22Rv1 (cell line): ENCODE data around the gene ATP11A.
"Not testable (repeated sequence)": the region's sequence is repeated elsewhere in the genome, so short reads cannot be mapped to it uniquely, and the experiment has no call there.

Experiments used
- CTCF ChIP-seq: fragments of 450-650 bp; IDR thresholded peaks from 2 replicates; pipeline ENCODE4 v1.5.1; 2017; ENCODE audit warnings: mild to moderate bottlenecking
- ZFX ChIP-seq: fragments of 450-650 bp; IDR thresholded peaks from 2 replicates; pipeline ENCODE4 v1.6.1; 2017; ENCODE audit warnings: antibody characterized with exemption, borderline replicate concordance

- not testable (repeated sequence) for TF ChIP-seq CTCF, ZFX
Observed at GRCh38 chr13:112863356-112863755, 173.5 kb downstream of the ATP11A start.
